Activated CD4-positive, alpha-beta T cell treated with anti-CD3 and anti-CD28 coated beads, Interleukin-2, amount 10 ng/mL, durations not matched to agents 24 days and 14 days (primary cell): ENCODE results near the gene CD79A. TPM values are rescaled to one million over a fixed set of nuclear protein-coding genes. Genes with fewer than 3 reads are reported as not detected.

Experiments used
- DNase-seq: peaks from one replicate; pipeline ENCODE4 v3.0.0; 2022
- H3K27ac Mint-ChIP-seq: one replicate; pipeline ENCODE4 v1.8.0; 2022; ENCODE audit warnings: mild to moderate bottlenecking, mixed read lengths
- H3K27me3 Mint-ChIP-seq: one replicate; pipeline ENCODE4 v1.8.0; 2022; ENCODE audit warnings: mixed read lengths
- H3K36me3 Mint-ChIP-seq: one replicate; pipeline ENCODE4 v1.8.0; 2022; ENCODE audit warnings: low read depth, mild to moderate bottlenecking, mixed read lengths
- H3K4me1 Mint-ChIP-seq: one replicate; pipeline ENCODE4 v1.8.0; 2021; ENCODE audit warnings: mixed read lengths
- H3K4me3 Mint-ChIP-seq: one replicate; pipeline ENCODE4 v1.8.0; 2022; ENCODE audit warnings: mild to moderate bottlenecking, moderate library complexity, mixed read lengths
- H3K9me3 Mint-ChIP-seq: one replicate; pipeline ENCODE4 v1.8.0; 2021; ENCODE audit warnings: mixed read lengths
- intact Hi-C: fragments of 100-400 bp; cut with micrococcal nuclease; formaldehyde crosslinking; loops from one replicate; pipeline ENCODE4 v1.15.1; 2023
- total RNA-seq: library from RNA; stranded (reverse); gene quantifications from 2 replicates; pipeline ENCODE4 v1.2.3, GENCODE V29; 2022

Gene CD79A
- total RNA-seq, 1 donor from 2014 or later, result 2.6 TPM

DNA sequence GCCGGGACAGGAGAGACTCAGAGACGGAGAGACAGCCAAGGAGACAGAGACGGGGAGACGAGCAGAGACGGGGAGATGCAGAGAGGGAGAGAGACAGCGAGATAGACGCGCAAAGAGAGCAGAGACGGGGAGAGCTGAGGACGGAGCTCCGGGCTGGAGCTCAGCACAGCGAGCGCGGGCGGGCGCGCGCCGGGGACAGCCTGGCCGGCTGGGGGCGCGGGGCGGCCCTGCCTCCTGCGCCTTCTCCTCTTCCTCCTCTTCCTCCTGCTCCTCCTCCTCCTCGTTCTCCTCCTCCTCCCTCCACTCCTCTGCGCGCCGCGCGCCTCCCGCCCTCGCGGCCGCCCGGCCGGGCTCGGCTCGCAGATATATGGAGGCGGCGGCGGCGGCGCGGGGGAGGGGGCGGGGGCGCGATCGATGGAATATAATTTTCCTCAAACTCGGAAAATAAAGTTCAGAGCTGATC lies 51.2 kb downstream of the CD79A start, which contains the start of gene ERFL:
Gene ERFL, minus strand, starts transcription at position 229 of the 463 bp plus-strand sequence. CDS start 15,530 bp downstream, outside the sequence.
- intact Hi-C loops, result loop anchor here (2.0 kb wide), 2 partner anchors 17 to 41 kb away; no protein-coding TSS in a partner anchor
- H3K36me3 Mint-ChIP-seq, result peaks cover 2% of the 10 kb centered on the region
- peak within 1 kb of the TSS; percentile 84 for H3K27ac Mint-ChIP-seq
- DNase-seq, result peak; percentile 80
- H3K4me3 Mint-ChIP-seq, result peak within 1 kb of the TSS; percentile 80
- H3K27me3 Mint-ChIP-seq, result peaks cover 8% of the 10 kb centered on the region
- H3K9me3 Mint-ChIP-seq, result no peaks in the 10 kb centered on the region
- H3K4me1 Mint-ChIP-seq, result peaks cover 25% of the 10 kb centered on the region

- H3K36me3 Mint-ChIP-seq, result no peaks in the 10 kb centered on the region
- H3K27me3 Mint-ChIP-seq, result peaks cover 9% of the 10 kb centered on the region
- intact Hi-C loops, result loop anchor here (2.0 kb wide), 2 partner anchors 16 to 42 kb away; no protein-coding TSS in a partner anchor
- H3K4me3 Mint-ChIP-seq, result peak overlapping the region; percentile 80
- H3K9me3 Mint-ChIP-seq, result no peaks in the 10 kb centered on the region
- peaks cover 29% of the 10 kb centered on the region for H3K4me1 Mint-ChIP-seq
- peak overlapping the region; percentile 84 for H3K27ac Mint-ChIP-seq
- peak; percentile 80 for DNase-seq
These were observed 51.9 kb downstream of the CD79A start for GRCh38 chr19:41928754-41929535.

DNA sequence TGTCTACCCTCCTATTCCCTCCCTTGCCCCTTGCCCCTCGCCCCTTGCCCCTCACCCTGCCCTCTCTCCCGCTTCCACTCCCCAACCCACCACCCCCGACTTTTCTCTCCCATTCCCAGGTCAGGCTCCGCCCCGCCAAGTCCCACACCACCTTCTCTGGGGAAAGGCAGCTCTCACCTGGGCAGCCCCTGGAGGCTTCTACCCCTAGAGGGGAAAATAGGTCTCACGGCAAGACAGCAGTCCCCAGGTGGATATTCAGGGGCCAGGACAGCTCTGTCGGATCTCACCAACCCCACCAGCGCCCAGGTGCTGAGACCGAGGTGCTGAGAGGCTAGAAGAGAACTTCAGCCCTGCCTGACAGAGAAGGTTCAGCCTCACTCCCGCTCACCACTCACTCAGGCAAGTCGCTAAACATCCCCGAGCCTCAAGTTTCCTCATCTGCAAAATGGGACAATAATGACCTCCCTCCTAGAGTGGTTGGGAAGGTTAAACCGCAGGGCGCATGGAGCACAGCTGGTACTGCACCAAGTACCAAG lies 52.5 kb downstream of the CD79A start:
- H3K27ac Mint-ChIP-seq, result peak overlapping the region; percentile 84
- DNase-seq, result no peak
- H3K9me3 Mint-ChIP-seq, result no peaks in the 10 kb centered on the region
- H3K36me3 Mint-ChIP-seq, result no peaks in the 10 kb centered on the region
- intact Hi-C loops, result loop anchor here (2.0 kb wide), 2 partner anchors 15 to 43 kb away; no protein-coding TSS in a partner anchor
- H3K4me3 Mint-ChIP-seq, result peak overlapping the region; percentile 80
- peaks cover 29% of the 10 kb centered on the region for H3K4me1 Mint-ChIP-seq
- peaks cover 9% of the 10 kb centered on the region for H3K27me3 Mint-ChIP-seq

GRCh38 chr19:41930322-41930722 lies 53.2 kb downstream of the CD79A start:
- peaks cover 14% of the 10 kb centered on the region for H3K27me3 Mint-ChIP-seq
- peak overlapping the region; percentile 80 for H3K4me3 Mint-ChIP-seq
- intact Hi-C loops, result no loop called here
- no peak for DNase-seq
- no peaks in the 10 kb centered on the region for H3K36me3 Mint-ChIP-seq
- peaks cover 36% of the 10 kb centered on the region for H3K4me1 Mint-ChIP-seq
- no peaks in the 10 kb centered on the region for H3K9me3 Mint-ChIP-seq
- no peak overlapping the region for H3K27ac Mint-ChIP-seq

Other genes with a start within 250 kb of the CD79A start
- gene CEACAM7, start 189.0 kb upstream of the CD79A start, total RNA-seq, result not detected in 2 replicates
- gene CEACAM5, start 168.7 kb upstream of the CD79A start, total RNA-seq, result not detected in 2 replicates
- not detected in 2 replicates for gene CEACAM6, start 121.7 kb upstream of the CD79A start, total RNA-seq
- gene CEACAM3, start 80.7 kb upstream of the CD79A start, total RNA-seq, result not detected in 2 replicates
- gene LYPD4, start 32.6 kb upstream of the CD79A start, total RNA-seq, result not detected in 2 replicates
- gene DMRTC2, start 32.2 kb upstream of the CD79A start, total RNA-seq, result not detected in 2 replicates
- 2,909 and 2,931 TPM in 2 replicates for gene RPS19, start 17.0 kb upstream of the CD79A start, total RNA-seq
- gene ARHGEF1, start 5.9 kb downstream of the CD79A start, total RNA-seq, result 365 and 378 TPM in 2 replicates
- gene ERFL, start 51.2 kb downstream of the CD79A start, total RNA-seq, result 3.1 and 4.2 TPM in 2 replicates
- 37.2 and 41.5 TPM in 2 replicates for gene RABAC1, start 82.0 kb downstream of the CD79A start, total RNA-seq
- gene ATP1A3, start 117.0 kb downstream of the CD79A start, total RNA-seq, result 0.68 and 1.2 TPM in 2 replicates
- 3.9 and 4.9 TPM in 2 replicates for gene GRIK5, start 192.9 kb downstream of the CD79A start, total RNA-seq
- 16.7 and 18.5 TPM in 2 replicates for gene ZNF574, start 198.9 kb downstream of the CD79A start, total RNA-seq